AG10803 (cell line): ENCODE data around the gene NECAB2.

Experiments used
- DNase-seq: peaks from one replicate; pipeline ENCODE4 v3.0.0; 2010; ENCODE audit warnings: low read depth
- H3K4me3 ChIP-seq: 2 replicates; pipeline ENCODE4 v1.5.1; 2011; ENCODE audit warnings: mild to moderate bottlenecking, low read length, control low read depth
- TF ChIP-seq, protein P1 (sequence below): conservative IDR thresholded peaks from 2 replicates; pipeline ENCODE4 v1.5.1; 2011; ENCODE audit warnings: mild to moderate bottlenecking, low read length, control low read depth, inconsistent platforms

NECAB2 gene

DNA sequence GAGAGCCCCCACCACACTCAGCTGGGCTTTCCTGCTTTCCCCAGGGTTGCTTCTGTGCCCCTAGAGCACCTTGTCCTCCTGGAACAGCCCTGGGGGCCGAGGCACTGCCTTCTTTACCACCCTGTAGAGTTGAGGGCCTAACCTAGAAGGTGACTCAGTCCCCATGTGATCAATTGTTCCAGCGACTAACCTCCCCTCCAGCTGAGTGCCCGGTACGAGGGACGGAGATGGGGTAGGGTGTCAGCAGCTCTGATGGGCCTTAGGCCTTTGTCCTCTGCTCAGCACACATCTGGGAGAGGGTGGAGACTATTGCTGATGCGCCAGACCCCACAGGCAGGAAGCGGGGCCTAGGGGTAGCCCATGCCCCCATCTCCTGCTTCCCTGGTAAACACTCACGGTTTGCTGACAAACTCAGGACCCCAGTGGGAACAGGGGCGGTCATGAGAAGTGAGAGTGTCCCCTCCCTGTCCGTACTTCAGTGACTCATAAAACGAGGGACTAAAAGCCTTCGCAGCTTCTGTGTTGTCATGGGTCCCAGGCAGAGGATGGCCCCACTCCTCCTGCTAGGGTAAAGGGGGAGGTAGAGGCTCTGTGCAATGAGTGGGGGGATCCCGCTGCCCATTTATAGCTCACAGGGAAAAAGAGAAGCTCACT is 33.1 kb downstream of the NECAB2 start:
- TF ChIP-seq, protein P1, sequence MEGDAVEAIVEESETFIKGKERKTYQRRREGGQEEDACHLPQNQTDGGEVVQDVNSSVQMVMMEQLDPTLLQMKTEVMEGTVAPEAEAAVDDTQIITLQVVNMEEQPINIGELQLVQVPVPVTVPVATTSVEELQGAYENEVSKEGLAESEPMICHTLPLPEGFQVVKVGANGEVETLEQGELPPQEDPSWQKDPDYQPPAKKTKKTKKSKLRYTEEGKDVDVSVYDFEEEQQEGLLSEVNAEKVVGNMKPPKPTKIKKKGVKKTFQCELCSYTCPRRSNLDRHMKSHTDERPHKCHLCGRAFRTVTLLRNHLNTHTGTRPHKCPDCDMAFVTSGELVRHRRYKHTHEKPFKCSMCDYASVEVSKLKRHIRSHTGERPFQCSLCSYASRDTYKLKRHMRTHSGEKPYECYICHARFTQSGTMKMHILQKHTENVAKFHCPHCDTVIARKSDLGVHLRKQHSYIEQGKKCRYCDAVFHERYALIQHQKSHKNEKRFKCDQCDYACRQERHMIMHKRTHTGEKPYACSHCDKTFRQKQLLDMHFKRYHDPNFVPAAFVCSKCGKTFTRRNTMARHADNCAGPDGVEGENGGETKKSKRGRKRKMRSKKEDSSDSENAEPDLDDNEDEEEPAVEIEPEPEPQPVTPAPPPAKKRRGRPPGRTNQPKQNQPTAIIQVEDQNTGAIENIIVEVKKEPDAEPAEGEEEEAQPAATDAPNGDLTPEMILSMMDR, result no peak

DNA sequence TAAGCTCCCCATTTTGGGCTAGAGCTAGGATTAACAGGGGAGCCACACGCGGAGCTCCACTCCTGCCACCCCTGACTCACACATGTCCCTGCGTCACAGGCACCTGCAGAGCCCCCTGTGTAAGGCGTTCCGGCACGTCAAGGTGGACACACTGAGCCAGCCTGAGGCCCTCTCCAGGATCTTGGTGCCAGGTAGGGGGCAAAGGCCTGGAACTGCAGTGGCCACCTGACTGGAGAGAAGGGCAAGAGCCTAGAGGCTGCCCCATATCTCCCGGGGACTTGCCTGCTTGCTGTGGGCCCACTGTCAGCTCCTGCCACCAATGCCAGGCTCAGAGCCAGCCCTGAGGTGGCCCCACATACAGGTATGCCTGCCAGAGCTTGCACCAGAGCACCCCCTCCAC is 33.7 kb downstream of the NECAB2 start:
- H3K4me3 ChIP-seq, result no peak overlapping the region
- no peak for DNase-seq
- TF ChIP-seq, protein P1, result no peak

More for the DNA sequence above, 33.1 kb downstream of the NECAB2 start:
- no peak for DNase-seq
- H3K4me3 ChIP-seq, result no peak overlapping the region

DNA sequence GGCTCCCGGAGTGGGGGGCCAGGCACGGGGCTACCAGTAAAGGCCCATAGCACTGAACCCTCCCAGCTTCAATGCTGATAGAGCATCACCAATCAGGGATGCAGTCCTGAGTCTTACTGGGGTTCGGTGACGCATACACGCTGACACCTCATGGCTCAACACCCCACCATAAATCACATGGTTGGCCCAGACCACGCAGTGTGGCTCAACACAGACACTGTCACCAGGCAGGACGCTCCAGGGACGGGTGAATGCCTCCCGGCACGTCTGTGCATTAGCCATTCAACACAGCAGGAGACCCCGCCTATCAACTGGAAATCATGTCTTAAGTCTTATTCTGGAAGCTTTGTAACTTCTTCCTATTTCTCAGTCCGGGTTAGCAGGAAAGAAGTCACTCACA is 35.0 kb downstream of the NECAB2 start:
- no peak overlapping the region for H3K4me3 ChIP-seq
- TF ChIP-seq, protein P1, result no peak
- no peak for DNase-seq

DNA sequence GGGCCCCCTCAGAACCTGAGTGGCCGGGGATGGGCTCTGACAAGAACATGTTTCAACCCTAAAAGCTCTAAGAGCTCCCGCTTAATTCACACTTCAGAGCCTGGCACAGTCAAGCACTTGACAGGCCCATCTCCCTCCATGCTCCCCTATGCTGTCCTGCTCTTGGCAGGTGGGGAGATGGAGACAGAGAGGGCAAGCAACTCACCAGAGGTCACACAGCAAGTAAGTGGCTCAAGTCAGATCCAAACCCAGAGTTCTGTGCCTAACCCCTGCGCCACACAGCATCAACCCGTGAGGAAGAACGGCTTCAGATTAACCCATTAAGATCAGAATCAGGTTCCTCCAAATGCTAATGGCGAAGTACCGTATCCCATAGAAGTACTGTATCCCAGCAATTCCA is 36.4 kb downstream of the NECAB2 start:
- DNase-seq, result no peak
- H3K4me3 ChIP-seq, result no peak overlapping the region
- TF ChIP-seq, protein P1, result no peak

DNA sequence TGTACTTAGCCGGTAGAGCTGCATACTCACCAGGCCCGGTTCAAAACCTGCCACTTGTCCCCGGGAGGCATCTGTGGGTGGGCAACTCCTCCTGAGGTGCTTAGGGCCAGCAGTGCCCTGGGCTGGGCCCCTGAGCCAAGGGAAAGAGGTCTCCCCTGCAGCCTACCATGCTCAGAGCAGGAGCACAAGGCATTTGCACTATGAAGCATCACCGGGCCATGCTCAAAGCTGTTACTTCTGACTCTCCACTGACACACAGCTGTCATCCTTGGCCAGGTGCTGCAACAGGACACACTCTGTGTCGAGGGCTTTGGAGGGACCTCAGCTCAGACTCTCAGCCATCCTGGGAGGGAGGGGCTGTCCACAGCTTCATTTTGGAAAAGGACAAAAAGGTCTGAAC is 37.3 kb downstream of the NECAB2 start:
- no peak overlapping the region for H3K4me3 ChIP-seq
- TF ChIP-seq, protein P1, result no peak
- DNase-seq, result no peak

DNA sequence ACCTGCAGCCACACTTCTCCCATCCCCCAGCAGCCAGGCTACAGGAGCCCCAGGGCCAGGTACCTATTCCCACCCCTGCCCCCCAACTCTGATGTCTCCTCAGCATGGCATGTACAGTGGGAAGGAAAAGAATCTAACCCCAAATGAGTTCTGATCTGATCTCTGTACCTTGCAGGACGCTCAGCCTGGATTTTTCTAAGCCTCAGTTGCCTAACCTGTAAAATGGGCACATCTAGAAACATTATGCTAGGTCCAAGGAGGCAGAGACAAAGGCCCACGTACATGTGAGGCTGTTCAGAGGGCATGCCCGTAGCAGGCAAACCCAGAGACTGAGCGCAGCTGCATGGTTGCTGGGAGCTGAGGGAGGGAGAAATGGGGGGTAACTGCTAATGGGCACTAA is 39.5 kb downstream of the NECAB2 start:
- no peak for DNase-seq
- H3K4me3 ChIP-seq, result no peak overlapping the region
- TF ChIP-seq, protein P1, result no peak

DNA sequence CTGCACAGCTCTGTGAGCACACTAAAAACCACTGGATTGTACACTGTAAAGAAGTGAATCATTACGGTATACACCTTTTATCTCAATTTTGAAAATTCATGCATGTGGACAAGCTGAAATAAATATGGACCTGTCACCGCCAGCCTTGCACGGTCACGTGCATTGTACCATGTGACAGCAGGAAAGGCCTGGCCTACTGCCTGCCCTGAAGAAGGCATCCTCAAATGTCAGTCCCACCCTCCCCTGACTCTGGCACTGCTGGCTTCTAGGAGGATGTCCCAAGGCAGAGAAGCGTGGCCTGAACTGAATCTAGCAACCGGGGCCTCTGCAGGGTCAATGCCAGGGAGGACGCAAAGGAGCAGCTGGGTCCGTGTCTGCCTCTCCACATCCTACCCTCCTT is 39.9 kb downstream of the NECAB2 start:
- H3K4me3 ChIP-seq, result no peak overlapping the region
- DNase-seq, result no peak
- TF ChIP-seq, protein P1, result no peak
